ENCODE results near the gene MED31.

DNA sequence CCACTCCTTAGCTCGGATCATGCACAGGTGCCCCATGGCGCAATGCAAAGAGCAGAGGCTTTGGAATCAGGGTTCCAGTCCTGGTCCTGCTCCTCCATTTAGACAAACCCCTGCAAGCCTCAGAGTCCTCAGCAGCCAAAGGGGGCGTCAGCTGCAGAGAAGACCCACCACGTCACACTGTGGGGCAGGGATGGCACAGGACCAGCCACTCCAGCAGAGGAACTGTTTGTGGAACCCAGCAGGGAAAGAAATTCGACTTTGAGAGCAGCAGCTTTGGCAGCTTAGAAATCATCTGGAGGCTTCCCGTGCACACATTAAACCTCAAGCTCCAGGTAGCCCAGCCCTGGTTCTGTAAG, 25.4 kb upstream of the MED31 start:
- TF ChIP-seq POU2F2 (IDR thresholded peaks at IDR 0.05; ENCODE audit: low read depth, low read length) (no peak), POLR2A (IDR thresholded peaks at IDR 0.05; ENCODE audit: low read depth, low read length) (no peak), POLR2AphosphoS5 (IDR thresholded peaks at IDR 0.05; ENCODE audit: low read depth, low read length) (no peak), TAF1 (IDR thresholded peaks at IDR 0.05; ENCODE audit: low read depth, low read length) (no peak), SPI1 (IDR thresholded peaks at IDR 0.05; ENCODE audit: low read depth, low read length) (no peak)
